Neutrophil (primary cell): ENCODE data around the gene HMGCS2.

Experiments
- H3K27ac ChIP-seq: fragments of 200-600 bp; sonication (generic); 2 replicates; pipeline ENCODE4 v1.5.1; 2016; ENCODE audit warnings: mild to moderate bottlenecking, moderate library complexity
- H3K27me3 ChIP-seq: fragments of 200-600 bp; sonication (generic); 2 replicates; pipeline ENCODE4 v1.6.0; 2016; ENCODE audit warnings: mild to moderate bottlenecking
- H3K36me3 ChIP-seq: fragments of 200-600 bp; sonication (generic); 2 replicates; pipeline ENCODE4 v1.5.1; 2017
- H3K4me1 ChIP-seq, 2 experiments: fragments of 200-600 bp in 1 of 2; sonication (generic) in 1 of 2; 1 replicate in 1 of 2; 2 replicates in 1 of 2; pipeline versions ENCODE4 v1.5.1 to v1.6.1; 2013 to 2016; ENCODE audit warnings: low read depth in 1 of 2, low read length in 1 of 2, mild to moderate bottlenecking in 1 of 2, moderate library complexity in 1 of 2; ENCODE audit not compliant: control insufficient read depth in 1 of 2, insufficient read depth in 1 of 2
- H3K4me3 ChIP-seq, 2 experiments: fragments of 200-600 bp in 1 of 2; sonication (generic) in 1 of 2; 1 replicate in 1 of 2; 2 replicates in 1 of 2; pipeline ENCODE4 v1.5.1; 2013 to 2016; ENCODE audit warnings: low read depth in 1 of 2, low read length in 1 of 2, mild to moderate bottlenecking in 1 of 2, moderate library complexity in 1 of 2
- H3K9me3 ChIP-seq: fragments of 200-600 bp; sonication (generic); 2 replicates; pipeline ENCODE4 v1.5.1; 2016
- CTCF ChIP-seq: fragments of 200-600 bp; sonication (generic); IDR thresholded peaks from 2 replicates; pipeline ENCODE4 v1.5.1; 2016; ENCODE audit warnings: antibody characterized with exemption

Gene HMGCS2

GRCh38 chr1:119805746-119806145, 37.0 kb upstream of the HMGCS2 start:
- Histone ChIP-seq H3K4me3 (no peak overlapping the region), H3K27ac (no peak overlapping the region), H3K9me3 (no peaks in the 10 kb centered on the region), H3K36me3 (no peaks in the 10 kb centered on the region), H3K4me1 (no peaks in the 10 kb centered on the region), H3K27me3 (no peaks in the 10 kb centered on the region)
- TF ChIP-seq CTCF = no peak

- Histone ChIP-seq H3K4me1 (no peaks in the 10 kb centered on the region), H3K4me3 (no peak overlapping the region), H3K36me3 (no peaks in the 10 kb centered on the region), H3K9me3 (no peaks in the 10 kb centered on the region), H3K27me3 (no peaks in the 10 kb centered on the region), H3K27ac (no peak overlapping the region)
- TF ChIP-seq CTCF = no peak
Measured at GRCh38 chr1:119805247-119805646, 36.5 kb upstream of the HMGCS2 start.

- H3K27ac ChIP-seq = no peak overlapping the region
- TF ChIP-seq CTCF = no peak
- no peaks in the 10 kb centered on the region for H3K27me3 ChIP-seq
- H3K36me3 ChIP-seq = no peaks in the 10 kb centered on the region
- H3K4me1 ChIP-seq = no peaks in the 10 kb centered on the region
- H3K9me3 ChIP-seq = no peaks in the 10 kb centered on the region
- H3K4me3 ChIP-seq = no peak overlapping the region
Measured at GRCh38 chr1:119799599-119800177, 31.0 kb upstream of the HMGCS2 start.

GRCh38 chr1:119799003-119799402, 30.3 kb upstream of the HMGCS2 start:
- no peaks in the 10 kb centered on the region for H3K4me1 ChIP-seq
- H3K9me3 ChIP-seq = no peaks in the 10 kb centered on the region
- no peak overlapping the region for H3K4me3 ChIP-seq
- no peaks in the 10 kb centered on the region for H3K36me3 ChIP-seq
- no peak for TF ChIP-seq CTCF
- no peaks in the 10 kb centered on the region for H3K27me3 ChIP-seq
- no peak overlapping the region for H3K27ac ChIP-seq

- Histone ChIP-seq H3K27ac (no peak overlapping the region), H3K4me1 (no peaks in the 10 kb centered on the region)
- TF ChIP-seq CTCF = no peak
Measured at GRCh38 chr1:119797606-119798005, 28.9 kb upstream of the HMGCS2 start.

GRCh38 chr1:119797162-119797561, 28.5 kb upstream of the HMGCS2 start:
- H3K27ac ChIP-seq = no peak overlapping the region
- no peaks in the 10 kb centered on the region for H3K27me3 ChIP-seq
- H3K4me1 ChIP-seq = no peaks in the 10 kb centered on the region
- H3K9me3 ChIP-seq = no peaks in the 10 kb centered on the region
- H3K36me3 ChIP-seq = no peaks in the 10 kb centered on the region
- no peak overlapping the region for H3K4me3 ChIP-seq
- TF ChIP-seq CTCF = no peak

More at GRCh38 chr1:119797606-119798005, 28.9 kb upstream of the HMGCS2 start:
- H3K4me3 ChIP-seq = no peak overlapping the region
- no peaks in the 10 kb centered on the region for H3K36me3 ChIP-seq
- no peaks in the 10 kb centered on the region for H3K27me3 ChIP-seq
- no peaks in the 10 kb centered on the region for H3K9me3 ChIP-seq
